GM12878 (cell line): ENCODE data around the gene LIMA1. TPM values are rescaled to one million over a fixed set of nuclear protein-coding genes. Genes with fewer than 3 reads are reported as not detected.

Source experiments
- BCL3 ChIP-seq: IDR thresholded peaks from 2 replicates; pipeline ENCODE4 v1.6.1; 2011; ENCODE audit warnings: borderline replicate concordance, low read depth, mild to moderate bottlenecking, moderate library complexity, low read length; ENCODE audit not compliant: insufficient read depth, poor library complexity, severe bottlenecking
- CBX5 ChIP-seq: sonication (generic); IDR thresholded peaks from 2 replicates; pipeline ENCODE4 v1.6.1; 2016; ENCODE audit warnings: low read depth, moderate library complexity, mild to moderate bottlenecking, inconsistent platforms
- CEBPB ChIP-seq, 2 experiments: fragments of 150-350 bp in 1 of 2; IDR thresholded peaks; 2 replicates each; pipeline ENCODE4 v1.6.1; 2012 to 2014; ENCODE audit warnings: low read depth in 2 of 2, low read length in 2 of 2, borderline replicate concordance in 1 of 2, inconsistent platforms in 1 of 2
- CHD2 ChIP-seq: IDR thresholded peaks from 2 replicates; pipeline ENCODE4 v1.6.1; 2011; ENCODE audit warnings: low read depth, low read length, improper control_type of control experiment, borderline replicate concordance
- CREM ChIP-seq: IDR thresholded peaks from 2 replicates; pipeline ENCODE4 v1.6.1; 2014; ENCODE audit warnings: antibody characterized with exemption, low read depth
- EED ChIP-seq: sonication (generic); IDR thresholded peaks from 2 replicates; pipeline ENCODE4 v1.6.1; 2016; ENCODE audit warnings: antibody characterized with exemption, low read depth
- EGR1 ChIP-seq, 2 experiments: IDR thresholded peaks; 1 replicate in 1 of 2; 2 replicates in 1 of 2; pipeline ENCODE4 v1.6.1; 2011 to 2012; ENCODE audit warnings: low read depth in 2 of 2, low read length in 2 of 2, borderline replicate concordance in 1 of 2, mild to moderate bottlenecking in 1 of 2, moderate library complexity in 1 of 2
- FOS ChIP-seq: IDR thresholded peaks from 3 replicates; pipeline ENCODE4 v1.6.1; 2011; ENCODE audit warnings: borderline replicate concordance; ENCODE audit not compliant: insufficient read length; ENCODE audit errors: extremely low read depth
- FOXM1 ChIP-seq: IDR thresholded peaks from 2 replicates; pipeline ENCODE4 v1.6.1; 2012; ENCODE audit warnings: low read depth, mild to moderate bottlenecking, inconsistent platforms, low read length, moderate library complexity
- KAT2A ChIP-seq: conservative IDR thresholded peaks from 2 replicates; pipeline ENCODE4 v1.6.1; 2011; ENCODE audit warnings: low read depth, low read length; ENCODE audit not compliant: control insufficient read depth
- KDM1A ChIP-seq: fragments of 200-600 bp; sonication (generic); IDR thresholded peaks from 2 replicates; pipeline ENCODE4 v1.6.1; 2016; ENCODE audit warnings: borderline replicate concordance
- KLF5 ChIP-seq: fragments of 450-650 bp; IDR thresholded peaks from 2 replicates; pipeline ENCODE4 v1.6.1; 2014; ENCODE audit warnings: mild to moderate bottlenecking; ENCODE audit not compliant: partially characterized antibody
- MTA3 ChIP-seq: IDR thresholded peaks from 2 replicates; pipeline ENCODE4 v1.6.1; 2012; ENCODE audit warnings: low read length, inconsistent platforms, borderline replicate concordance
- NFXL1 ChIP-seq: fragments of 450-650 bp; IDR thresholded peaks from 2 replicates; pipeline ENCODE4 v1.6.1; 2017; ENCODE audit warnings: antibody characterized with exemption, mild to moderate bottlenecking, borderline replicate concordance
- NKRF ChIP-seq: fragments of 450-650 bp; conservative IDR thresholded peaks from 2 replicates; pipeline ENCODE4 v1.6.1; 2017; ENCODE audit warnings: mild to moderate bottlenecking, moderate library complexity
- NRF1 ChIP-seq: conservative IDR thresholded peaks from 2 replicates; pipeline ENCODE4 v1.6.1; 2011; ENCODE audit warnings: mild to moderate bottlenecking, low read depth, low read length, improper control_type of control experiment
- PKNOX1 ChIP-seq: fragments of 450-650 bp; IDR thresholded peaks from 2 replicates; pipeline ENCODE4 v1.6.1; 2016; ENCODE audit warnings: mild to moderate bottlenecking
- PML ChIP-seq: IDR thresholded peaks from 2 replicates; pipeline ENCODE4 v1.6.1; 2012; ENCODE audit warnings: low read length, inconsistent platforms
- SMARCA5 ChIP-seq: fragments of 450-650 bp; IDR thresholded peaks from 2 replicates; pipeline ENCODE4 v1.6.1; 2017; ENCODE audit warnings: mild to moderate bottlenecking
- STAT1 ChIP-seq: fragments of 450-650 bp; conservative IDR thresholded peaks from 2 replicates; pipeline ENCODE4 v1.6.1; 2014; ENCODE audit warnings: antibody characterized with exemption, mild to moderate bottlenecking
- SUZ12 ChIP-seq: fragments of 200-600 bp; sonication (generic); IDR thresholded peaks from one replicate; pipeline ENCODE4 v1.6.1; 2018; ENCODE audit warnings: antibody characterized with exemption, mild to moderate bottlenecking; ENCODE audit not compliant: unreplicated experiment
- USF2 ChIP-seq: IDR thresholded peaks from 2 replicates; pipeline ENCODE4 v1.6.1; 2011; ENCODE audit warnings: low read depth, low read length, improper control_type of control experiment, borderline replicate concordance
- ZNF207 ChIP-seq: fragments of 450-650 bp; IDR thresholded peaks from 2 replicates; pipeline ENCODE4 v1.6.1; 2014; ENCODE audit warnings: antibody characterized with exemption, mild to moderate bottlenecking, borderline replicate concordance
- ZNF384 ChIP-seq: IDR thresholded peaks from 2 replicates; pipeline ENCODE4 v1.6.1; 2012; ENCODE audit warnings: low read depth, mild to moderate bottlenecking, low read length, improper control_type of control experiment, borderline replicate concordance
- ZNF622 ChIP-seq: fragments of 450-650 bp; IDR thresholded peaks from 2 replicates; pipeline ENCODE4 v1.6.1; 2017; ENCODE audit warnings: mild to moderate bottlenecking, inconsistent platforms
- polyA plus RNA-seq, 11 experiments: library from polyadenylated mRNA; depleted of rRNA in 4 of 11; unstranded in 6 of 11; stranded (reverse) in 5 of 11; fragments of >200 nt; fragmentation: Nextera tagmentation in 4 of 11; fragmentation: Illumina TruSeq in 1 of 11; extraction: Ambion mirVana in 4 of 11; extraction: Trizol in 1 of 11; gene quantifications; 1 replicate in 1 of 11; 2 replicates in 10 of 11; pipeline versions ENCODE4 v1.2.1 to v1.2.3, GENCODE V29; 2011 to 2016; ENCODE audit warnings: inconsistent platforms in 2 of 11, missing spikeins in 2 of 11, low read depth in 1 of 11
- total RNA-seq, 4 experiments: library from RNA; depleted of rRNA in 3 of 4; stranded (reverse); fragments of >200 nt in 3 of 4; fragmentation: Illumina TruSeq in 1 of 4; extraction: Trizol in 1 of 4; gene quantifications; 2 replicates each; pipeline versions ENCODE4 v1.2.1 to v1.2.3, GENCODE V29; 2013 to 2021

Gene LIMA1
- total and polyA plus RNA-seq, 10 of the 15 experiments (the other 5 are each of a cell fraction or from before 2014, with no cell fraction given) = 53.2 to 109 (median 60.8) TPM

- TF ChIP-seq ZNF384 (no peak), FOS (no peak), KAT2A (no peak), PKNOX1 (no peak), EED (peak; percentile 85), USF2 (no peak), BCL3 (peak; percentile 72), CBX5 (0 out of 2 replicates have a peak, but pooled peaks have one; percentile 28), SUZ12 (no peak), PML (no peak; the same call in 1 of the 2 replicates), FOXM1 (peak; percentile 75; the same call in 1 of the 2 replicates), CEBPB (IDR thresholded peaks at IDR 0.05; ENCODE audit: borderline replicate concordance in 1 of 2, low read depth in 2 of 2, low read length in 2 of 2) (no peak), SMARCA5 (no peak), EGR1 (IDR thresholded peaks at IDR 0.05; ENCODE audit: borderline replicate concordance in 1 of 2, low read depth in 2 of 2, low read length in 2 of 2) (no peak), KDM1A (no peak), MTA3 (no peak), STAT1 (no peak), ZNF207 (no peak), NFXL1 (no peak), KLF5 (no peak), CHD2 (no peak), NRF1 (no peak), ZNF622 (no peak), CREM (0 out of 2 replicates have a peak, but pooled peaks have one; percentile 57), NKRF (no peak)
Observed at GRCh38 chr12:50220363-50220995, 62.8 kb downstream of the LIMA1 start (continued).
